Activated CD8-positive, alpha-beta memory T cell treated with anti-CD3 and anti-CD28 coated beads, Interleukin-2, amount 10 ng/mL, durations not matched to agents 7 days and 5 days (primary cell): ENCODE results near the gene CEPT1. TPM values are rescaled to one million over a fixed set of nuclear protein-coding genes. Genes with fewer than 3 reads are reported as not detected.
"Not testable (repeated sequence)": the region's sequence is repeated elsewhere in the genome, so short reads cannot be mapped to it uniquely, and the experiment has no call there.

Experiments
- ATAC-seq: fragments of 150-1000 bp; cut with Tn5 transposase; one replicate; pipeline ENCODE4 v1.10.0; 2021; ENCODE audit warnings: moderate library complexity
- CTCF ChIA-PET: fragments of 350-600 bp; sonication (Branson Sonifier 250); formaldehyde crosslinking; loops from one replicate; lab custom pipeline; 2021; ENCODE audit warnings: antibody characterized with exemption; lab: Charles Lee
- DNase-seq: peaks from one replicate; pipeline ENCODE4 v3.0.0-alpha.2; 2020
- H3K27ac Mint-ChIP-seq: one replicate; pipeline ENCODE4 v1.8.0; 2021; ENCODE audit warnings: mild to moderate bottlenecking, mixed read lengths
- H3K27me3 Mint-ChIP-seq: one replicate; pipeline ENCODE4 v1.8.0; 2021; ENCODE audit warnings: mixed read lengths
- H3K36me3 Mint-ChIP-seq: one replicate; pipeline ENCODE4 v1.8.0; 2021; ENCODE audit warnings: mild to moderate bottlenecking, mixed read lengths
- H3K4me1 Mint-ChIP-seq: one replicate; pipeline ENCODE4 v1.8.0; 2021; ENCODE audit warnings: mixed read lengths
- H3K4me3 Mint-ChIP-seq: one replicate; pipeline ENCODE4 v1.8.0; 2021; ENCODE audit warnings: mild to moderate bottlenecking, moderate library complexity, mixed read lengths
- H3K9me3 Mint-ChIP-seq: one replicate; pipeline ENCODE4 v1.8.0; 2022; ENCODE audit warnings: low read depth, mixed read lengths
- total RNA-seq, 2 experiments: library from RNA; stranded (reverse); gene quantifications; one replicate each; pipeline ENCODE4 v1.2.3, GENCODE V29; 2021

The CEPT1 gene
- 10 to 100 TPM; 33.4 to 36.4 TPM for total RNA-seq

GRCh38 chr1:111139956-111140679 is at the start of gene CEPT1, which contains the start of gene DRAM2:
Gene CEPT1, plus strand, starts transcription at chr1:111140223. Its CDS starts 7,492 bp downstream, at chr1:111147715.
Gene DRAM2, minus strand, starts transcription at chr1:111140093. Its CDS starts 8,539 bp downstream, at chr1:111131554.
- Mint-ChIP-seq H3K27me3 (no peaks in the 10 kb centered on the region), H3K4me1 (peaks cover 45% of the 10 kb centered on the region), H3K27ac (peak within 1 kb of the TSS; percentile 97), H3K4me3 (peak within 1 kb of the TSS; percentile 93), H3K9me3 (no peaks in the 10 kb centered on the region), H3K36me3 (peaks cover 20% of the 10 kb centered on the region)
- CTCF ChIA-PET, result interaction anchor here (1.0 to 2.0 kb wide), 8 partner anchors 14 to 109 kb away, joined by 3 to 10 read pairs (median 4); partner anchors contain the start of gene DENND2D
- peak; percentile 98 for DNase-seq
- peak; percentile 84 for ATAC-seq

GRCh38 chr1:111095421-111095820 is 44.6 kb upstream of the CEPT1 start:
- H3K4me3 Mint-ChIP-seq, H3K9me3 Mint-ChIP-seq, DNase-seq, H3K36me3 Mint-ChIP-seq, H3K27ac Mint-ChIP-seq, H3K4me1 Mint-ChIP-seq, H3K27me3 Mint-ChIP-seq, ATAC-seq, CTCF ChIA-PET: not testable (repeated sequence)

- CTCF ChIA-PET, result no interaction called here
- no peak overlapping the region for H3K27ac Mint-ChIP-seq
- H3K9me3 Mint-ChIP-seq, result peaks cover 4% of the 10 kb centered on the region
- no peak for DNase-seq
- H3K27me3 Mint-ChIP-seq, result peaks cover 2% of the 10 kb centered on the region
- H3K4me3 Mint-ChIP-seq, result no peak overlapping the region
- H3K36me3 Mint-ChIP-seq, result peaks cover 1% of the 10 kb centered on the region
- no peak for ATAC-seq
- no peaks in the 10 kb centered on the region for H3K4me1 Mint-ChIP-seq
Observed at GRCh38 chr1:111097356-111098099, 42.5 kb upstream of the CEPT1 start.

DNA sequence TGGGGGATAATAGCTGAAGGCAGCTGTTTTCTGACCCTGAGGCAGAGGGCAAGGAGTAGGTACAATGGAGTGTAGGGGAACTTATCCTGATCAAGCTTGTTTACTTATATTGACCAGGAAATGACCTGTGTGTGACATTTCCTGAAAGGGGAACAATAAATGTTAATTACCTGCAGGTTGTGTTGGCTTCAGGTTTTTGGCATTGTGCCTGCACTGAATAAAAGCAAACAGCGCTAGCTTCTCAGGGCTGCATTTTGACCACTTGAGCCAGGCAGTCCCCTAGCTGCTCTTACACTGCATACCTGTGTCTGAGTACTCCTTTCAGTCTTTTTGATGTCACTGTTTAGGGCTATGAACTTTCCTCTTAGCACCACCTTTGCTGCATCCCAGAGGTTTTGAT is 40.7 kb upstream of the CEPT1 start:
- Mint-ChIP-seq H3K27me3 (peaks cover 5% of the 10 kb centered on the region), H3K4me3 (no peak overlapping the region), H3K36me3 (peaks cover 5% of the 10 kb centered on the region), H3K9me3 (peaks cover 4% of the 10 kb centered on the region), H3K27ac (no peak overlapping the region), H3K4me1 (no peaks in the 10 kb centered on the region)
- DNase-seq, result no peak
- no peak for ATAC-seq
- CTCF ChIA-PET, result no interaction called here

GRCh38 chr1:111101854-111102642 is 38.0 kb upstream of the CEPT1 start:
- DNase-seq (no peak), ATAC-seq (no peak)
- H3K9me3 Mint-ChIP-seq, result peaks cover 7% of the 10 kb centered on the region
- H3K4me1 Mint-ChIP-seq, result no peaks in the 10 kb centered on the region
- CTCF ChIA-PET, result interaction anchor here (1.1 kb wide), 1 partner anchor 606 kb away, joined by 3 read pairs; no protein-coding TSS in a partner anchor
- peaks cover 5% of the 10 kb centered on the region for H3K27me3 Mint-ChIP-seq
- H3K27ac Mint-ChIP-seq, result no peak overlapping the region
- H3K4me3 Mint-ChIP-seq, result no peak overlapping the region
- peaks cover 5% of the 10 kb centered on the region for H3K36me3 Mint-ChIP-seq

DNA sequence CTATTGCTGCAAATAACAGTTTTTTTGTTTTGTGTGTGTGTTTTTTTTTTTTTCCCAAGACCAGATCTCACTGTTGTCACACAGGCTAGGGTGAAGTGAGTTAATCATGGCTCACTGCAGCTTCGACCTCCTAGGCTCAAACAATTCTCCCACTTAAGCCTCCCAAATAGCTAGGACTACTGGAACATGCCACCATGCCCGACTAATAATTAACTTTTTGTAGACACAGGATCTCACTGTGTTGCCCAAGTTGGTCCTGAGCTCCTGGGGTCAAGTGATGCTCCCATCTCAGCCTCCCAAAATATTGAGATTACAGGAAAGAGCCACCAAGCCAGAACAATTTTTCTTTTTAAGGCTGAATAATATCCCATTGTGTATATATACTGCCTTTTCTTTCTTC is 35.0 kb upstream of the CEPT1 start:
- peaks cover 8% of the 10 kb centered on the region for H3K36me3 Mint-ChIP-seq
- peaks cover 5% of the 10 kb centered on the region for H3K27me3 Mint-ChIP-seq
- no peak for DNase-seq
- no peak for ATAC-seq
- no peak overlapping the region for H3K27ac Mint-ChIP-seq
- H3K9me3 Mint-ChIP-seq, result peaks cover 12% of the 10 kb centered on the region
- H3K4me3 Mint-ChIP-seq, result no peak overlapping the region
- no peaks in the 10 kb centered on the region for H3K4me1 Mint-ChIP-seq
- CTCF ChIA-PET, result no interaction called here

GRCh38 chr1:111110197-111110899 is 29.7 kb upstream of the CEPT1 start:
- no peak overlapping the region for H3K4me3 Mint-ChIP-seq
- peaks cover 11% of the 10 kb centered on the region for H3K9me3 Mint-ChIP-seq
- H3K36me3 Mint-ChIP-seq, result peaks cover 20% of the 10 kb centered on the region
- no peaks in the 10 kb centered on the region for H3K27me3 Mint-ChIP-seq
- H3K4me1 Mint-ChIP-seq, result no peaks in the 10 kb centered on the region
- CTCF ChIA-PET, result no interaction called here
- H3K27ac Mint-ChIP-seq, result no peak overlapping the region
- ATAC-seq (no peak), DNase-seq (no peak)

DNA sequence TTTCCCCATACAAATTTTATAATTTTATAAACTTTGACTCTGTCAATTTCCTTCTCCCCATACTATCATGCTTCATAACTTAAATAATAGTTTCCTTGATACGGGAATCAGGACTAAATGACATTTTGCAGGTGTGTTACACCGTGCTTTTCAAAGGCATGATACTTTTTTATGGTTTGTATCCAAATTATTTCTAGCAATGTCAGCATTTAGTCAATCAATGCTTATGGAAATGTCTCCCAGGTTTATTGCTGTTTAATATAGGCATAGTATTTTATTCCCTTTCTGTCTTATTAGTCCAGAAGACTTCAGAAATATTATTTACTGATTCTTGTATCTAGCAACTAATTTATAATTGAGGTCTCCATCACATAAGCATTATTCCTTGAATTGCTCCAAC is 23.5 kb upstream of the CEPT1 start:
- Mint-ChIP-seq H3K27me3 (no peaks in the 10 kb centered on the region), H3K4me1 (no peaks in the 10 kb centered on the region), H3K36me3 (peaks cover 44% of the 10 kb centered on the region), H3K4me3 (no peak overlapping the region), H3K9me3 (no peaks in the 10 kb centered on the region), H3K27ac (no peak overlapping the region)
- DNase-seq (no peak), ATAC-seq (no peak)
- CTCF ChIA-PET, result no interaction called here

DNA sequence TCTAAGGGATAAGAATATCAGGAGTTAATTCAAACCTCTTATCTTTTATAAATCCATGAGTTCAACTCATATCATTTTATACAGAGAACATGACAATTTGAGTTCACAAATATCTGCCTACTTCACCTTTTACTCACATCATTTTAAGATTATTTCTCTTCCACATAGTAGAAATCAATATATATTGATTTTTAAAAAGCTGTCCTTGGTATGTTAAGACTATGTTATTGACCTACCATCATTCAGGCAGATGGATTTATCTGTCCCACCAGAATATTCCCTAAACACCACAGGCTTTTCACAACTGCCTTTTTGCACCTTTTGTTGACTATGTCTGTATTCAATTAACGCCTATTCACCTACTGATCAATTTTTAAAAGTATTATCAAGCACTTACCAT is 13.7 kb upstream of the CEPT1 start:
- Mint-ChIP-seq H3K27ac (no peak overlapping the region), H3K4me1 (peaks cover 14% of the 10 kb centered on the region), H3K36me3 (peaks cover 54% of the 10 kb centered on the region), H3K9me3 (no peaks in the 10 kb centered on the region), H3K4me3 (no peak overlapping the region), H3K27me3 (no peaks in the 10 kb centered on the region)
- DNase-seq (no peak), ATAC-seq (no peak)
- CTCF ChIA-PET, result interaction anchor here (1.4 kb wide), 1 partner anchor 13 kb away, joined by 3 read pairs; the partner anchor contains the start of genes CEPT1 and DRAM2

DNA sequence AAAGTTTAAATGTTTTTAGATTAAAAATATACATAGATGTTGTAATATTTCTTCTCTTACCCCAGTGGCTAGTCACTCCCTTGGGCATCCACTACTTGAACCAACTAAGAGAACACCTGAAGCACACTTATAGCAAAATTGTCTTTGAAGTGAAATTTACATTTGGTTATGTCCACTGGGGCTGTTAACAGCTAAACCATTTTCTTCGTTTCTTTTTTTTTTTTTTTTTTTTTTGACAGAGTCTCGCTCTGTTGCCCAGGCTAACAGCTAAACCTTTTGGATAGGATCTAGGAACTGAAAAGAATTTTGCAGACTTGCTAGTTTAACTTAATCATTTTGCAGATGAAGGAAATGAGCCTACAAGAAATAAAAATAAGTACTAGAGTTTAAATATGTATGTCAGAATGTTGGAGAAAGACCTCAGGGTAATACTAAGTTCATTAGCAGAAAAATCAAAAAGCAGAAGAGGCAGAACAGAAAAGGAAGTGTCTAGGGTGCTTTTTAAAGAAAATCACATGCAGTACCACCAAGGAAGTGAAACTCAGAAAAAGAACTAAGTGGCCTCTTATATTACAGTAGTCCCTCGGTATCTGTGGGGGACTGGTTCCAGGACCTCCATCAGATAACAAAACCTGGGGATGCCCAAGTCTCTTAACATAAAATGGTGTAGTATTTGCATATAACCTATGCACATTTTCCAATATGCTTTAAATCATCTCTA is 11.9 kb upstream of the CEPT1 start:
- Mint-ChIP-seq H3K27ac (peak overlapping the region; percentile 59), H3K27me3 (no peaks in the 10 kb centered on the region), H3K9me3 (no peaks in the 10 kb centered on the region), H3K4me3 (peak overlapping the region; percentile 6), H3K4me1 (peaks cover 17% of the 10 kb centered on the region), H3K36me3 (peaks cover 56% of the 10 kb centered on the region)
- CTCF ChIA-PET, result no interaction called here
- no peak for ATAC-seq
- no peak for DNase-seq

DNA sequence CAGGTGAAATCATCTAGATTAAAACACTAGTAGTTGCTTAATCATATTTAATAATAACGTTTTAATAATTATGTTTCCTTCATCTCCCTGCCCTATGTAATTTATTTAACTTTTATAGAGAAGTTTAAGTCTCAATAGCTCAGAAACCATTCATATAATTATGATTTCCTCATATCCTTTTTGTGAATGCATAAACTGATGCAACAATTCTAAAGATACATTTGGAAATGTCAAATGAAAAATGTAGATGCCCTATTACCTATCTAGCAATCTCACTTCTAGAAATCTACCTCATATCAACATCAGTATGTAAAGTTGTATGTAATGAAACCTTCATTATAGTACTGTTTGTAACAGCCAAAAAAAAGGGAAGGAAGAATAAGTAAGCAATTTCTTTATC is 10.6 kb upstream of the CEPT1 start:
- Mint-ChIP-seq H3K27me3 (no peaks in the 10 kb centered on the region), H3K9me3 (no peaks in the 10 kb centered on the region), H3K27ac (no peak overlapping the region), H3K4me1 (peaks cover 17% of the 10 kb centered on the region), H3K4me3 (no peak overlapping the region), H3K36me3 (peaks cover 47% of the 10 kb centered on the region)
- no peak for ATAC-seq
- CTCF ChIA-PET, result no interaction called here
- no peak for DNase-seq

DNA sequence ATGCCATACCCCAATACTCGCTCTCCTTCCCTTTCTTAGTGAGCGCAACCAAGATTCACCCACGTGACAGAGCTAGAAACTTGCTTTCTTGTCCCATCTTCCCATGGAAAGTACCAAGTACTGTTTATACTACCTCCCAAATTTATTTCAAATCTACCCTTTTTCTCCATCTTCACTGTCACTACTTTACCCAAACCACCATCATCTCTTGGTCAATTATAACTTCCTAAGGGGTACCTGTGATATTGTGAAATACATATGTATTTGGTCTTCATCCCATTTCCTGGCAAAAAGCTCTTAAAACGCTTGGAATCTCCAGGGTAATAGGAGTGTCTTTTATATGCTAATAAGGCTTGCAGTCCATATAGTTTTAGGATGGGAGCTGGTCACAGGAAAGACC is 8.3 kb upstream of the CEPT1 start:
- no peak overlapping the region for H3K27ac Mint-ChIP-seq
- no peaks in the 10 kb centered on the region for H3K9me3 Mint-ChIP-seq
- no peaks in the 10 kb centered on the region for H3K27me3 Mint-ChIP-seq
- H3K4me3 Mint-ChIP-seq, result no peak overlapping the region
- H3K4me1 Mint-ChIP-seq, result peaks cover 19% of the 10 kb centered on the region
- CTCF ChIA-PET, result interaction anchor here (0.9 kb wide), 1 partner anchor 87 kb away, joined by 3 read pairs; no protein-coding TSS in a partner anchor
- ATAC-seq (no peak), DNase-seq (no peak)
- H3K36me3 Mint-ChIP-seq, result peaks cover 51% of the 10 kb centered on the region
